Muscle layer of duodenum (tissue), 2 donors: ENCODE results near the gene MRPL55.

Source experiments
- H3K27ac ChIP-seq: one replicate; pipeline ENCODE4 v1.7.0; 2013; ENCODE audit warnings: mild to moderate bottlenecking, low read length
- H3K27me3 ChIP-seq: one replicate; pipeline ENCODE4 v1.7.0; 2013; ENCODE audit warnings: low read depth, mild to moderate bottlenecking, control low read depth, low read length
- H3K36me3 ChIP-seq, 2 donors: one replicate each; pipeline ENCODE4 v1.7.0; 2013; ENCODE audit warnings: low read length in 2 of 2, control low read depth in 1 of 2, mild to moderate bottlenecking in 1 of 2; ENCODE audit not compliant: insufficient read depth in 2 of 2, control insufficient read depth in 1 of 2
- H3K4me1 ChIP-seq, 2 donors: one replicate each; pipeline ENCODE4 v1.7.0; 2013; ENCODE audit warnings: low read length in 2 of 2, mild to moderate bottlenecking in 2 of 2, control low read depth in 1 of 2, moderate library complexity in 1 of 2; ENCODE audit not compliant: insufficient read depth in 2 of 2, control insufficient read depth in 1 of 2
- H3K4me3 ChIP-seq, 2 donors: one replicate each; pipeline ENCODE4 v1.7.0; 2013; ENCODE audit warnings: low read length in 2 of 2, low read depth in 1 of 2, mild to moderate bottlenecking in 1 of 2
- H3K9me3 ChIP-seq, 2 donors: one replicate each; pipeline ENCODE4 v1.7.0; 2013; ENCODE audit warnings: low read length in 2 of 2, control low read depth in 1 of 2, mild to moderate bottlenecking in 1 of 2; ENCODE audit not compliant: control insufficient read depth in 1 of 2
- donor health status: healthy.

MRPL55 gene

GRCh38 chr1:228105996-228106799, 2.9 kb downstream of the MRPL55 start:
- Histone ChIP-seq H3K4me1 (peaks cover 0 to 45% of the 10 kb centered on the region in 2 donors), H3K36me3 (peaks cover 3 to 29% of the 10 kb centered on the region in 2 donors), H3K27ac (no peak overlapping the region), H3K4me3 (no peak overlapping the region), H3K27me3 (no peaks in the 10 kb centered on the region), H3K9me3 (no peaks in the 10 kb centered on the region)

- peaks cover 8 to 34% of the 10 kb centered on the region in 2 donors for H3K36me3 ChIP-seq
- no peaks in the 10 kb centered on the region for H3K9me3 ChIP-seq
- H3K4me3 ChIP-seq: no peak overlapping the region
- H3K27me3 ChIP-seq: no peaks in the 10 kb centered on the region
- no peak overlapping the region for H3K27ac ChIP-seq
- H3K4me1 ChIP-seq: peaks cover 0 to 48% of the 10 kb centered on the region in 2 donors
Observed at GRCh38 chr1:228105270-228105995, 3.7 kb downstream of the MRPL55 start.

- H3K4me1 ChIP-seq: peaks cover 0 to 43% of the 10 kb centered on the region in 2 donors
- peaks cover 12 to 40% of the 10 kb centered on the region in 2 donors for H3K36me3 ChIP-seq
- H3K27ac ChIP-seq: no peak overlapping the region
- H3K4me3 ChIP-seq: peak overlapping the region in 1 of 2 donors; percentile 92
- no peaks in the 10 kb centered on the region for H3K27me3 ChIP-seq
- no peaks in the 10 kb centered on the region for H3K9me3 ChIP-seq
Observed at GRCh38 chr1:228104526-228105269, 4.4 kb downstream of the MRPL55 start.

- peaks cover 29 to 57% of the 10 kb centered on the region in 2 donors for H3K36me3 ChIP-seq
- peak within 1 kb of the TSS; percentile 57 to 92 for H3K4me3 ChIP-seq
- peaks cover 0 to 34% of the 10 kb centered on the region in 2 donors for H3K4me1 ChIP-seq
- H3K27ac ChIP-seq: no peak within 1 kb of the TSS
- no peaks in the 10 kb centered on the region for H3K9me3 ChIP-seq
- H3K27me3 ChIP-seq: no peaks in the 10 kb centered on the region
Observed at GRCh38 chr1:228102791-228103620, 6.1 kb downstream of the MRPL55 start, which contains the start of gene C1orf35. C1orf35 (minus strand) TSS chr1:228103325; CDS start chr1:228103227, 98 bp downstream.

GRCh38 chr1:228101994-228102790, 6.9 kb downstream of the MRPL55 start:
- H3K27me3 ChIP-seq: no peaks in the 10 kb centered on the region
- peaks cover 32 to 57% of the 10 kb centered on the region in 2 donors for H3K36me3 ChIP-seq
- no peak overlapping the region for H3K27ac ChIP-seq
- H3K4me3 ChIP-seq: peak overlapping the region; percentile 21 to 92
- no peaks in the 10 kb centered on the region for H3K9me3 ChIP-seq
- H3K4me1 ChIP-seq: peaks cover 0 to 30% of the 10 kb centered on the region in 2 donors

GRCh38 chr1:228101614-228101993, 7.5 kb downstream of the MRPL55 start:
- peaks cover 0 to 33% of the 10 kb centered on the region in 2 donors for H3K4me1 ChIP-seq
- H3K27ac ChIP-seq: no peak overlapping the region
- H3K27me3 ChIP-seq: no peaks in the 10 kb centered on the region
- H3K4me3 ChIP-seq: peak overlapping the region in 1 of 2 donors; percentile 92
- peaks cover 30 to 56% of the 10 kb centered on the region in 2 donors for H3K36me3 ChIP-seq
- no peaks in the 10 kb centered on the region for H3K9me3 ChIP-seq

- H3K9me3 ChIP-seq: no peaks in the 10 kb centered on the region
- H3K4me3 ChIP-seq: no peak overlapping the region
- H3K36me3 ChIP-seq: peaks cover 29 to 50% of the 10 kb centered on the region in 2 donors
- H3K4me1 ChIP-seq: peaks cover 0 to 38% of the 10 kb centered on the region in 2 donors
- H3K27me3 ChIP-seq: no peaks in the 10 kb centered on the region
- no peak overlapping the region for H3K27ac ChIP-seq
Observed at GRCh38 chr1:228100822-228101613, 8.1 kb downstream of the MRPL55 start.

GRCh38 chr1:228099331-228099732, 9.8 kb downstream of the MRPL55 start:
- Histone ChIP-seq H3K4me1 (peaks cover 0 to 34% of the 10 kb centered on the region in 2 donors), H3K27me3 (no peaks in the 10 kb centered on the region), H3K9me3 (peaks cover 2 to 9% of the 10 kb centered on the region in 2 donors), H3K36me3 (peaks cover 29 to 50% of the 10 kb centered on the region in 2 donors), H3K4me3 (no peak overlapping the region), H3K27ac (no peak overlapping the region)

- H3K36me3 ChIP-seq: peaks cover 29 to 54% of the 10 kb centered on the region in 2 donors
- H3K27ac ChIP-seq: no peak overlapping the region
- H3K27me3 ChIP-seq: no peaks in the 10 kb centered on the region
- H3K4me3 ChIP-seq: no peak overlapping the region
- H3K9me3 ChIP-seq: peaks cover 6 to 14% of the 10 kb centered on the region in 2 donors
- H3K4me1 ChIP-seq: peaks cover 0 to 25% of the 10 kb centered on the region in 2 donors
Observed at GRCh38 chr1:228098323-228098931, 10.7 kb downstream of the MRPL55 start.
